ENCODE results near the gene SEMA3D. TPM values are rescaled to one million over a fixed set of nuclear protein-coding genes. Genes with fewer than 3 reads are reported as not detected.

The SEMA3D gene
- polyA plus RNA-seq, 3 donors from 2014 or later: not detected

DNA sequence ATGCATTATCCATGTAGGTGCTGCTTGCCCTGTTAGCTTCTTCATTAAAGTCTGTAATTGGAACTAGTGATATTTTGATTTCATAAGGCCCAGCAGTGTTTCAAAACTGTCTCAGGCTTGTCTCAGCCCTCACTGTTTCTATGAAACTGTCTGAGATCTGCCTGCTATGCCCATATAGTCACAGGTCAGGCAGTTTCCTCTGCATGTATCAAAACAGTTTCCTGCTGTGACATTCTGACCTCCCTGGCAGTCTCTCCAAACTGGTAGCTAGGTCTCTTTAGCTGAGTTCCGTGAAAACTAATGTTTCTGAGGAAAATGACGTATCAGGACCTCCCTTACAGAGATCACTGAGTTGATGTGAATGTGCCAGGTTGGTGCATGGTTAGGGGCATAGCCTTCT lies 18.9 kb upstream of the SEMA3D start:
- DNase-seq: no peak
- H3K4me3 Mint-ChIP-seq: no peak overlapping the region
- H3K9me3 Mint-ChIP-seq: peaks cover 11 to 37% (median 21%) of the 10 kb centered on the region in 6 donors
- no peak overlapping the region for H3K27ac Mint-ChIP-seq
- H3K27me3 Mint-ChIP-seq (ENCODE audit: low read depth in 3 of 3): peaks cover 0 to 3% (median 0%) of the 10 kb centered on the region in 3 donors
- H3K4me1 Mint-ChIP-seq: no peaks in the 10 kb centered on the region
- no peaks in the 10 kb centered on the region for H3K36me3 Mint-ChIP-seq

GRCh38 chr7:85204496-85204895 lies 17.6 kb upstream of the SEMA3D start:
- peaks cover 0 to 3% (median 0%) of the 10 kb centered on the region in 3 donors for H3K27me3 Mint-ChIP-seq (ENCODE audit: low read depth in 3 of 3)
- DNase-seq: no peak
- no peak overlapping the region for H3K4me3 Mint-ChIP-seq
- H3K4me1 Mint-ChIP-seq: no peaks in the 10 kb centered on the region
- H3K9me3 Mint-ChIP-seq: peaks cover 15 to 49% (median 26%) of the 10 kb centered on the region in 6 donors
- no peak overlapping the region for H3K27ac Mint-ChIP-seq
- no peaks in the 10 kb centered on the region for H3K36me3 Mint-ChIP-seq

DNA sequence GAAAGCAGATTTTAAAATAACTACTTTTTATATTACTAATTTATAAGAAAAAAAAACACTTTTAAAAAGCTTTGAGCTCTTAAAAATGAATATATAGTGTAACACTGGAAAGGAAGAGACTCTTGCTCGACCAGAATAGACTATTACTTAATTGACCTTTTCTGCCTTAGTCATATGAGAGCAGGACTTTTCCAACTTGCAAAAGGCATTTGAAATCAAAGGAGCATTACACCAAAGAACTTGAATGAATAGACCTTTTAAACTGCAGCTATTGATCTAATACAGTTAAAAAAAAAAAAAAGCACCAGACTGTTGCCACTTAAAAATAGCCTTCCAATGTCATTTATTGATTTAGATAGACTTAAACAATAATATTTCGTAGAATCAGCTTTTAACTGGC lies 17.2 kb upstream of the SEMA3D start:
- Mint-ChIP-seq H3K4me3 (no peak overlapping the region), H3K9me3 (peaks cover 13 to 54% (median 28%) of the 10 kb centered on the region in 6 donors), H3K4me1 (no peaks in the 10 kb centered on the region), H3K27ac (no peak overlapping the region), H3K36me3 (no peaks in the 10 kb centered on the region), H3K27me3 (ENCODE audit: low read depth in 3 of 3) (peaks cover 0 to 3% (median 0%) of the 10 kb centered on the region in 3 donors)
- no peak for DNase-seq

DNA sequence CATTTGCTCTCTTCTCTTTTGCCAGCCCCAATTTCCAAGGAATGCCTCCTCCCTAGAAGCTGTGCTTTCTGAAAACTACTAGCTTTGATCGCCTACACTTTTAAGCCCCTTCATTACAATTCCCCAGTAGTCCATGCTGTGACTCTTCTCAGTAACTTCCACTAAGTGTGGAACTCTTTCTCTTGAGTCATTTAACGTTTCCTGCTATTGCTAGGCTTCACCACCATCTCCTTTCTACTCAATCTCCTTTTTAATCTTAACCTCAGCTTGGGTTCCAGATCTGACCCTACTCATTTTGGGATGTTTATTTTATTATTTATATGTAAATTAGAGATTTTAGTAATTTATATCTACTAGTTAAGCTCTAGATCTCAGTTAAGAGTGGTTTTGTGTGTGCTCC lies 14.4 kb upstream of the SEMA3D start:
- Mint-ChIP-seq H3K27me3 (ENCODE audit: low read depth in 3 of 3) (no peaks in the 10 kb centered on the region), H3K4me3 (no peak overlapping the region), H3K27ac (no peak overlapping the region), H3K4me1 (no peaks in the 10 kb centered on the region), H3K36me3 (no peaks in the 10 kb centered on the region), H3K9me3 (peaks cover 15 to 56% (median 29%) of the 10 kb centered on the region in 6 donors)
- DNase-seq: no peak

DNA sequence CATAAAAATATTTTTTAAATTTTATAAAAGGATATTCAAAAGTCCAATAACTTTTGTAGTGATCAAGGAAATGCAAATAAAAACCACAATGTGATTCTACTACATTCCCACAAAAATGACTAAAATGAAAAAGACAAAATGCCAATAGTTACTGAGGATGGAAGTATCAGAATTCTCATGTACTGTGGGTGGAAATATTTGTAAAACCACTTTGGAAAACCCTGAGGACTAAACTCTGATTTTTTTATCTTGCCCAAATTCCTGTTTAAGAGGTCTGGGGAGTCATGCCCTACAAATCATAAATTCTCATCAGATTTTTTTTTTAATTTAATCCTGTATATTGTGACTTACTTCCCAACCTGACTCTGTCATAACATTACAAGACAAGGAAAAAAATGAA lies 9.8 kb upstream of the SEMA3D start:
- no peaks in the 10 kb centered on the region for H3K36me3 Mint-ChIP-seq
- H3K4me1 Mint-ChIP-seq: no peaks in the 10 kb centered on the region
- no peak overlapping the region for H3K4me3 Mint-ChIP-seq
- no peaks in the 10 kb centered on the region for H3K27me3 Mint-ChIP-seq (ENCODE audit: low read depth in 3 of 3)
- H3K27ac Mint-ChIP-seq: no peak overlapping the region
- DNase-seq: no peak
- peaks cover 10 to 49% (median 24%) of the 10 kb centered on the region in 6 donors for H3K9me3 Mint-ChIP-seq

DNA sequence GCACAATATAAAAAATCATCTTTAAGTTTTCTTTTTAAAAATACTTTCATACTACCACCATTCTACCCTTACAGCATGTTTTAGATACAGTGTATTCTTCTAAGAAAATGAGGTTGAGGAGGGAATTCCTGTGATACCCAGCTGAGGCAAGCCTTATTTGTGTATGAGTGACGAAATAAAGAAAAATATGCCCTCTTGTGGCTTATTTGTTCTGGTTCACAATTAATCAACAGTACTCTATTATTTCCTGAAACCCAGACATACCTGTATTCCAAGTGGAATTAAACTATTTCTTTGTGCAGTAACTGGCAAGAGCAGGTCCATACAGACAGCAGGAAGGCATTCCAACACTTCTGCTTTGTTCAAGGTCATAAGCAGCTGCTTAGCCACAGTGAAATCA lies 4.5 kb upstream of the SEMA3D start:
- no peak overlapping the region for H3K27ac Mint-ChIP-seq
- peaks cover 3 to 28% (median 8%) of the 10 kb centered on the region in 6 donors for H3K9me3 Mint-ChIP-seq
- DNase-seq: no peak
- peaks cover 0 to 4% (median 0%) of the 10 kb centered on the region in 3 donors for H3K36me3 Mint-ChIP-seq
- H3K4me3 Mint-ChIP-seq: no peak overlapping the region
- H3K27me3 Mint-ChIP-seq (ENCODE audit: low read depth in 3 of 3): peaks cover 0 to 3% (median 0%) of the 10 kb centered on the region in 3 donors
- no peaks in the 10 kb centered on the region for H3K4me1 Mint-ChIP-seq

DNA sequence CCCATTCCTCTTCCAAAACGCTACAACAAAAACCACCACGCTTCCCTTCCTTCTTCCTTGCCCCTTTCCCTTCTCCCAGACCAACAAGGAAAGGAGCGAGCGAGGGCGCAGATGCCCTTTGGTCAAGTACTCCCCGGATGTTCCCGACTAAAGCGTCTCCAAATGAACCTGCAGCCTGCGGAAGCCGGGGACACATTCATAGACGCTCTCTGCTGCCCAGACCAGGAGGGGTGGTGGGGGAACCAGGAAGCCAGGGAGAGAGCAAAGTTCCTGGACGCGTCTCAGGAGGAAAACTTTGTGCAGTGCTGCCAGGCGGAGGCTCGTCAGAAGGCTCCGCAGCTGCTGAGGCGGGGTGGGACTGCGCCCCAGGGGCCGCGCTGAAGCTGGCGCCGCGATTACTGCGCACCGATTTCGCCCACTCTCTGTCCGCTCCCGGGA lies 754 bp downstream of the SEMA3D start:
- peaks cover 0 to 4% (median 0%) of the 10 kb centered on the region in 3 donors for H3K36me3 Mint-ChIP-seq
- H3K27me3 Mint-ChIP-seq (ENCODE audit: low read depth in 3 of 3): peaks cover 3 to 8% (median 5%) of the 10 kb centered on the region in 3 donors
- H3K27ac Mint-ChIP-seq: no peak overlapping the region
- peaks cover 4 to 31% (median 13%) of the 10 kb centered on the region in 6 donors for H3K9me3 Mint-ChIP-seq
- no peak for DNase-seq
- H3K4me3 Mint-ChIP-seq: no peak overlapping the region
- H3K4me1 Mint-ChIP-seq: peaks cover 0 to 5% of the 10 kb centered on the region in 2 donors

DNA sequence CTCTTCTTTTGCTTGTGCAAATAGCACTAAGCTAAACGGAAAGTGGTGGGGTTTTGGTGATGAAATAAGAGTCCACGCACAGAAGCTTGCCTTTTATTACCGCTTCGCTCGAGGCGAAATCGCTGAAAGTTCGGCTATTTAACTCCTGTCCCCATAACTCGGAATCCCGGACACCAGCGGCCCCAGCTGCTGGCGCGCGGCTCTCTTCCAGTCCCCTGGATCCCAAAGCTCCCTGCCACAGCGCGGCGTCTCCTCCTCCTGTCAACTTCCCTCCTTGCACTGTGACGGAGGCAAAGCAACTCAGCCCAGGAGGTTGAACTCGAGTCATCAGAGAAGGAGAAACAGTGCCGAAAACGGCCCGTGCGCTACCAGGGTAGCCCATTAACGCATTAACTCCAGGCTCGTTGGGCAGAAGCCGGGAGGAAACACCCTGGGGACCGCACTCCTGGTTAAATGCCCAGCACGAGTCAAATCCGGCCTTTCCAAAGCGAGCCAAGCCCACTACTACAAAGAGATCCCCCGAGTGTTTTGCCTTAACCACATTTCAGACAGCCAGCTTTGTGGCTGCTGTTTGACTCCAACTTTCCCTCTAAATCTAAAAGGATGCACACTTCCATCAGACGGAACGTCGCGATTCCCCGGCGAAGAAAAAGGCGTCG lies 1.3 kb downstream of the SEMA3D start:
- no peak overlapping the region for H3K4me3 Mint-ChIP-seq
- peaks cover 4 to 33% (median 13%) of the 10 kb centered on the region in 6 donors for H3K9me3 Mint-ChIP-seq
- peaks cover 0 to 5% of the 10 kb centered on the region in 2 donors for H3K4me1 Mint-ChIP-seq
- no peak for DNase-seq
- peaks cover 3 to 8% (median 5%) of the 10 kb centered on the region in 3 donors for H3K27me3 Mint-ChIP-seq (ENCODE audit: low read depth in 3 of 3)
- peaks cover 0 to 4% (median 0%) of the 10 kb centered on the region in 3 donors for H3K36me3 Mint-ChIP-seq
- no peak overlapping the region for H3K27ac Mint-ChIP-seq

- Mint-ChIP-seq H3K27ac (no peak overlapping the region), H3K4me3 (no peak overlapping the region), H3K36me3 (peaks cover 0 to 4% (median 0%) of the 10 kb centered on the region in 3 donors), H3K27me3 (ENCODE audit: low read depth in 3 of 3) (peaks cover 2 to 8% (median 5%) of the 10 kb centered on the region in 3 donors), H3K9me3 (peaks cover 4 to 40% (median 15%) of the 10 kb centered on the region in 6 donors), H3K4me1 (peaks cover 0 to 5% of the 10 kb centered on the region in 2 donors)
- DNase-seq: no peak
These were observed 2.0 kb downstream of the SEMA3D start for GRCh38 chr7:85184599-85185423.

GRCh38 chr7:85183296-85183695 lies 3.6 kb downstream of the SEMA3D start:
- peaks cover 0 to 8% (median 5%) of the 10 kb centered on the region in 3 donors for H3K27me3 Mint-ChIP-seq (ENCODE audit: low read depth in 3 of 3)
- peaks cover 0 to 6% (median 3%) of the 10 kb centered on the region in 3 donors for H3K36me3 Mint-ChIP-seq
- H3K27ac Mint-ChIP-seq: no peak overlapping the region
- no peak overlapping the region for H3K4me3 Mint-ChIP-seq
- H3K4me1 Mint-ChIP-seq: peaks cover 0 to 5% of the 10 kb centered on the region in 2 donors
- H3K9me3 Mint-ChIP-seq: peaks cover 4 to 49% (median 18%) of the 10 kb centered on the region in 6 donors
- no peak for DNase-seq

DNA sequence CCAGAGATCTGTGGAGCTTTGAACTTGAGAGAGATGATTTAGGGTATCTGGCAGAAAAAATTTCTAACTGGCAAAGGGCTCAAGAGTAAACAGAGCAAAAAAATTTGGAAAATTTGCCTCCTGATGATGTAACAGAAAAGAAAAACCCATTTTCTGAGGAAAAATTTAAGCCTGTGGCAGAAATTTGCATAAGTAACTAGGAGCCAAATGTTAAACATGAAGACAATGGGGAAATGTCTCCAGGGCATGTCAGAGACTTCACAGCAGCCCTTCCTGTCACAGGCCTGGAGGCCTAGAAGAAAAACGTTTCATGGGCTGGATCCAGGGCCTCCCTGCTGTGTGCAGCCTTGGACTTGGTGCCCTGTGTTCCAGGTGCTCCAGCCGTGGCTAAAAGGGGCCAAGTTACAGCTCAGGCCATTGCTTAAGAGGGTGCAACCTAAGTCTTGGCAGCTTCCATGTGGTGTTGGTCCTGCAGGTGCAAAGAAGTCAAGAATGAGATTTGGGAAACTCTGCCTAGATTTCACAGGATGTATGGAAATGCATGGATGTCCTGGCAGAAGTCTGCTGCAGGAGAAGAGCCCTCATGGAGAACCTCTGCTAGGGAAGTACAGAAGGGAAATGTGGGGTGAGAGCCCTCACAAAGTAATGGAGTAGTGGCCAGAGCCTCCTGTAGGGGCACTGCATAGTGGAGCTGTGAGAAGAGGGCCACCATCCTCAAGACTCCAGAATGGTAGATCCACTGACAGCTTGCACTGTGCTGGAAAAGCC lies 8.1 kb downstream of the SEMA3D start:
- Mint-ChIP-seq H3K4me3 (no peak overlapping the region), H3K27ac (no peak overlapping the region), H3K27me3 (ENCODE audit: low read depth in 3 of 3) (peaks cover 0 to 2% (median 0%) of the 10 kb centered on the region in 3 donors), H3K9me3 (peaks cover 1 to 45% (median 20%) of the 10 kb centered on the region in 6 donors), H3K36me3 (peaks cover 0 to 8% (median 5%) of the 10 kb centered on the region in 3 donors), H3K4me1 (no peaks in the 10 kb centered on the region)
- no peak for DNase-seq

- H3K27ac Mint-ChIP-seq: no peak overlapping the region
- H3K36me3 Mint-ChIP-seq: peaks cover 0 to 8% (median 5%) of the 10 kb centered on the region in 3 donors
- H3K27me3 Mint-ChIP-seq (ENCODE audit: low read depth in 3 of 3): peaks cover 0 to 2% (median 0%) of the 10 kb centered on the region in 3 donors
- no peak overlapping the region for H3K4me3 Mint-ChIP-seq
- DNase-seq: no peak
- H3K9me3 Mint-ChIP-seq: peaks cover 6 to 41% (median 25%) of the 10 kb centered on the region in 6 donors
- no peaks in the 10 kb centered on the region for H3K4me1 Mint-ChIP-seq
These were observed 9.5 kb downstream of the SEMA3D start for GRCh38 chr7:85177316-85177715.

DNA sequence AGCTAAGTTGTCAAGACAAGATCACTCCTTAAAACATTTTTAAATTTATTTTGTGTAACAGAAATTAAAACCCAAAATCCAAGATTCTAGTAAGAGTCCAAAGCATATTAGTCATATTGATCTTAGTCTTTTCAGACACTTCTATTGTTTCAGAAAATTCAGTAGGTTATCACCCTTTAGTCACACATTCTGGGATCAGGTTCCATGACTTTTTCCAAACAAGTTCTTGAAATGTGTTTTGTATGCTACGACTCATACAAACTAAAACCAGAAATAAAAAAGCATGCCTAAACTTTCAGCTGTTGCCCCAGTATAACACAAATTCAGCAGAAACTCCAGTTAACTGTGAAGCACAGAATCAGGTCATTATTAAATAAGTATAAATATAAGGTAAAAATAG lies 10.7 kb downstream of the SEMA3D start:
- Mint-ChIP-seq H3K4me1 (no peaks in the 10 kb centered on the region), H3K27me3 (ENCODE audit: low read depth in 3 of 3) (peaks cover 0 to 2% (median 0%) of the 10 kb centered on the region in 3 donors), H3K4me3 (no peak overlapping the region), H3K27ac (no peak overlapping the region), H3K9me3 (peaks cover 7 to 42% (median 26%) of the 10 kb centered on the region in 6 donors), H3K36me3 (peaks cover 0 to 8% (median 5%) of the 10 kb centered on the region in 3 donors)
- no peak for DNase-seq

All from immature natural killer cell (primary cell).